HG03521 (cell line): ENCODE measurements around the gene ABCC1.
"Not testable (repeated sequence)": the region's sequence is repeated elsewhere in the genome, so short reads cannot be mapped to it uniquely, and the experiment has no call there.

Experiments
- ATAC-seq: cut with Tn5 transposase; IDR thresholded peaks from one replicate; pipeline ENCODE4 v1.9.1; 2021; ENCODE audit warnings: mild to moderate bottlenecking, moderate library complexity; ENCODE audit not compliant: unreplicated experiment

Gene ABCC1

DNA sequence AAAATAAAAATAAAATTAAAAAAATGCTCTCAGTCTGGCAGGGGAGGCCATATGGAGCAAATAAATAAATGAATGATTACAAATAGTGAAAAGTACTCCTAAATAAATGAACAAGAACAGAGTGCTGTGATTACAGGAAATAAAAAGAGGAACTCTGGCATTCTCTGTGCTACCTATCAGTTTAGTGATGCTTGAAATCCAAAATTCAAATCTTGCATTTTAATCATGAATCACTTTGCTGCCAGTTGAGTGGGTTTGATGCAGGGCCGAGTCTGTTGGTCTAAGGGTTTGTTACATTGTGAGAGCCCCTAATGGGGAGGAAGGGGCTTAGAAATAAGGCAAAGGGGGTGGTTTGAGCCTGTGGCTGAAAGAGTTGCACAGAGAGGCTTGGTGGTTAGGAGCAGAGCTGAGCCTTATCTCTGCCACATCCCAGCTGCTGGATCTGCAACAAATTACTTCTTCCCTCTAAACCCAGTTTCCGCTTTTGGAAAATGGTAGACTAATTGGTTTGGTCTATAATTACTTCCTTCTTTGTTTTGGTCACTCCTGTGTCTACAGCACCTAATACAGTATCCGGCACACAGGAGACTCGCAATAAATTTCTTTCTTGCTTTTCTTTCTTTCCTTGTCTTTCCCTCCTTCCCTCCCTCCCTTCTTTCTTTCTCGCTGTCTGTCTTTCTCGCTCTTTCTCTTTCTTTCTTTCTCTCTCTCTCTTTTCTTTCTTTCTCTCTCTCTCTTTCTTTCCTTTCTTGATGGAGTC lies 6.3 kb upstream of the ABCC1 start:
- no peak for ATAC-seq

DNA sequence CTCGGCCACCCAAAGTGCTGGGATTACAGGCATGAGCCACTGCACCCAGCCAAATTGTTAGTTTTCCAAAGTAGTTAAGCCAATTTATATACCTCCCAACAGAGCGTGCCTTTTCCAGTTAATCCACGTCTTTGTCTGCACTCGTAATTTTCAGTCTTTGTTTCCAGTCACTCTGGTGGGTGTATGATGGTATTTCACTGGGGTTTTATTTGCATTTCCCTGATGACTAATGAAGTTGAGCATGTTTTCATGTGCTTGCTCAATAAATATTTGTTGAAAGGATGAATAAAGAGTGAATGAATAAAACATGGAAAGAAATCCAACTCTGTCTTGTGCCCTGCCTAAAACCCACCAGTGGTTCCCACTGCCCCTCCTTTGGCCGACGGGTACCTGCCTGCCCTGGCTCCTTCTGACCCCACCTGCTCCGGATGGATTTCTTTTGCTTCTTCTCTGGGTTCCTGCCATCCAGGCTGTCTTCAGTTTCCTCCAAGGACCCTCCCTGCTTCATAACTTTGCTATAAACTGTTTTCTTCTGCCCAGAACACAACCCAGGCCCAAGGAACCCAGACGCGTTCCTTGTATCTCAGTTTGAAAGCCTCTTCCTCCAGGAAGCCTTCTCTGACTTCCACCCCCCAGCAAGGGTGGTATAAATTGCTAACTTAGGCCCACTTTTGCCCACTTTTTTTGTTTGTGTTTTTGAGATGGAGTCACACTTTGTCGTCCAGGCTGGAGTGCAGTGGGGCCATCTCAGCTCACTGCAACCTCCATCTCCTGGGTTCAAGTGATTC lies 3.0 kb upstream of the ABCC1 start:
- no peak for ATAC-seq

DNA sequence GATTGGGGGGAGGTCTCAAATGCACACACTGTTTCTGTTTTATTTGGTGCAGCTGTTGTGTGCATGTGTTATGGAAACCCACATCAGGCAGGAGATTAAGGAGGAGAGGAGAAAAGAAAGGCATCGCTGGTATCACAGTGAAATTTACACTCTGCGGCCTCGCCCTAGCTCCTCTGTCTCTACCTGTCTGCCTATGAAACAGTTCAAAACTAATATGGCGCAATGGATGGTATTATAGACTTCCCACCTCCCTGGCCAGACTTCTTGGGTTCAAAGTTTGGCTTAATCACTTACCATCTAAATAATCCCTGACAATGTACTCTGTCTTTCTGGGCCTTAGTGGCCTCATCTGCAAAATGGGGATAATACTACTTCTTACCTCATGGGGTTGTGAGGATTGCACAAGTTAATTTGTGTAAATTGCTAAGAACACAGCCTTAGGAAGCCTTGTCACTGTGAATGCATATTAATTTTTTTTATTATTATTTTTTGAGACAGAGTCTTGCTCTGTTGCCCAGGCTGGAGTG lies 1.4 kb upstream of the ABCC1 start:
- no peak for ATAC-seq

DNA sequence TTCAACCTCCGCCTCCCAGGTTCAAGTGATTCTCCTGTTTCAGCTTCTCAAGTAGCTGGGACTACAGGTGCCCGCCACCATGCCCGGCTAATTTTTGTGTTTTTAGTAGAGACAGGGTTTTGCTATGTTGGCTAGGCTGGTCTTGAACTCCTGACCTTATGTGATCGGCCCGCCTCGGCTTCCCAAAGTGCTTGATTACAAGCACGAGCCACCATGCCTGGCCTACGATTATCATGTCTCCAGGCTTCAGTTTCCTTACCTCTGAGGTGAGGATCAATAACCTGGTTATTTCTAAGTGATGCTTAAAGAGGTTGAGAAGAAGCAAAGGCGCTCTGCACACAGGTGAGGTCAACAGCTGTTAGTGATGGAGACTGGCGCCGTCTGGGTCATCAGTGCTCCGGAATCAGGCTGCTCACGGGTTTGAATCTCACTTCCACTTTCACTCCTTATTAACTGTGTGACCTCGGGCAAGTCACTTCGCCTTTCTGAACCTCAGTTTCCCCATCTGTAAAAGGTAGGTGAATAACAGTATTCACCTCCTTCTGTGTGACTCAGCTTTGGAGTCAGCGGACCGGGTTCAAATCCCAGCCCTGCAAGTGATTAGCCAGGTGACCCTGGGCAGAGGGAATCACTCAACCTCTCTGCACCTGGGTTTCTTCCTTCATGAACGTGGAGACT lies 745 bp upstream of the ABCC1 start:
- ATAC-seq: peak; percentile 35

GRCh38 chr16:15950161-15950854 lies 892 bp downstream of the ABCC1 start:
- no peak for ATAC-seq

GRCh38 chr16:15950869-15951268 lies 1.5 kb downstream of the ABCC1 start:
- no peak for ATAC-seq

GRCh38 chr16:15951852-15952251 lies 2.4 kb downstream of the ABCC1 start:
- ATAC-seq: no peak

DNA sequence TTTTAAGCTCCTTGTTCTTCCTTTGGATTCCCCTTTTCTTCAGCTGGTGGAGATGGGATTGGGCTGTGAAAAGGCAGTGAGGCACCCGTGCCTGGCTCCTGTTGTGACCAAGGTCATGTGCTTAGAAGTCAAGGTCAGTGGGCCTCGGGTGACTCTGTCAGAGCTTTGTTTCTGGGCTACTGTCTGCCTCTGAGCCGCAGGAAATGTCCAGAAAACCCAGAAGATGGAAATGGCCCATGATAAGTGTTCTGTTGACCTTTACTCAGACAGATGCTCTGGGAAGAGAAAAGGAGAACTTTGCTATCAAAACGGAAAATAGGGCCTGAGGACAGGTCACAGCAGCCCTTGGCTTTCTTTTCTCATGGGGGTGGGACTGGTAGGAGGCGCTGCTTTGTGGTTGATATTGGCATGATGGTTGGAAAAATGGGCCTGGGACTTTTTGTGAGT lies 2.9 kb downstream of the ABCC1 start:
- ATAC-seq: no peak

- no peak for ATAC-seq
These were observed 4.1 kb downstream of the ABCC1 start for GRCh38 chr16:15953477-15953876.

DNA sequence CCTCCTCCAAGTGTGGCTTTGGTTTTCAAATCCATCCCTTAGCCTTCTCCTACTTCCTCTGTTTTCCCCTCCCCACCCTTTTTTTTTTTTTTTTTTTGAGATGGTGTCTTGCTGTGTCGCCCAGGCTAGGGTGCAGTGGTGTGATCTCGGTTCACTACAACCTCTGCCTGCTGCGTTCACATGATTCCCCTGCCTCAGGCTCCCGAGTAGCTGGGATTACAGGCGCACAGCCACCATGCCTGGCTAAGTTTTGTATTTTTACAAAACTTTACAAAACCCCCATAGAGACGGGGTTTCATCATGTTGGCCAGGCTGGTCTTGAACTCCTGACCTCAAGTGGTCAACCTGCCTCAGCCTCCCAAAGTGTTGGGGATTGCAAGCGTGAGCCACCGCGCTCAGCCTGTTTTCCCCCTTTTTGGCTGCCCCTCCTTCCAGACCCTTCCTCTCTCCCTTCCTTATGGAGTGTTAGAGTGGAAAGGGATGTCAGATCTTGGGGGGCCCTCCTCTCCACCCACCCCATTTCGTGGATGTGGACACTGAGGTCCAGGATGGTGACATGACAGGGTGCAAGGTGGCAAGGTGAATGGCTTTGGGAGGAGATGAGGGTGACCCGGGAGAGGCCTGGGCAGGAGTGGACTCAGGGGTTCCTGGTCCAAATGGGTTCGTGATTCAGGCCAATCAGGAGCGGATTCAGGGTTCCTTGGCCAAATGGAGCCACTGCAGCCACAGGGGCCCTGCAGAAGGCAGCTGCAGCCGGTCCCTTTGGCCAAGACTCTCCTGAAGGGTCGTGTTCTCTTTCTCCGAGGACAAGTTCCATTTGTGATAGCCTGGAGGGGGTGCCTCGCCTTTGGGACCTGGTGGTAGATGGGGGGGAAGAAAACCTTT lies 4.8 kb downstream of the ABCC1 start:
- no peak for ATAC-seq

DNA sequence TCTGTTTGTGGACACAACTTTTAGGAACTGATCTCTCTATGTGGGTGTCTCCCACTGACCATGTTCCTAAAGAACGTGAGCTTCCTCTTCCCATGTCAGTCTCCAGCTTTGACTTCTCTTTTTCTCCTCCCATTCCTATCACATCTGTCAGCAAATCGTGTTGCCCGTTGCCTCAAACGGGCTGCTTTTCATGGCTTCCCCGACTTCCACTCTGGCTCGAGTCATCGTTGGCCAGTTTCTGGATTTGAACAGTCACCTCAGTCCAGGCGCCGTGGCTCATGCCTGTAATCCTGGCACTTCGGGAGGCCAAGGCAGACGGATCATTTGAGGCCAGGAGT lies 5.4 kb downstream of the ABCC1 start:
- ATAC-seq: no peak

DNA sequence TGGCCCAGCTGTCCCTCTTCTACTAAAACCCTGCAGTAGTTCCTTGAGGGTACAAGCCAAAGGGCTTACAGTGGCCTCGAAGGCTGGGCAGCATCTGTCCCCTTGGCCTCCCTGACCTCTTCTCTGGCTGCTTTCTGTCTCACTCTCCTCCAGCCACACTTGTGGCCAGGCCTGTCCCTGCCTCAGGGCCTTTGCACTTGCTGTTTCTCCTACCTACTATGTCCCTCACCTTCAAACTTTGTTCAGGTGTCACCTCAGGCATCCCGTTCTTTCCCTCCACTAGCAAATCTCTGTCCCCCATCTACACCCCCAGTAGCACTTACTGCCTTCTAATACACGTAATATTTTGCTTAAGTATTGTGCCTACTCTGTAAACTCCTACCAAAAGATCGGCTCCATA lies 6.0 kb downstream of the ABCC1 start:
- ATAC-seq: no peak

DNA sequence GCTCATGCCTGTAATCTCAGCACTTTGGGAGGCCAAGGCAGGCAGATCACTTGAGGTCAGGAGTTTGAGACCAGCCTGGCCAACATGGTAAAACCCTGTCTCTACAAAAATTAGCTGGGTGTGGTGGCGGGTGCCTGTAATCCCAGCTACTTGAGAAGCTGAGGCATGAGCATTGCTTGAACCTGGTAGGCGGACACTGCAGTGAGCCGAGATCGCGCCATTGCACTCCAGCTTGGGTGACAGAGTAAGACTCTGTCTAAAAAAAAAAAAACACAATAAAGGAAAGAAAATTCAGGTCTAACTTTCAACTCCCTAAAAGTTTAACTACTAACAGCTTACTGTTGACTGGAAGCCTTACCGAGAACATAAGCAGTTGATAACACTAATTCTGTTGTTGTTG lies 6.7 kb downstream of the ABCC1 start:
- not testable (repeated sequence) for ATAC-seq

GRCh38 chr16:15958703-15959348 lies 9.4 kb downstream of the ABCC1 start:
- no peak for ATAC-seq

GRCh38 chr16:15960124-15960971 lies 10.9 kb downstream of the ABCC1 start:
- no peak for ATAC-seq

- no peak for ATAC-seq
These were observed 11.7 kb downstream of the ABCC1 start for GRCh38 chr16:15961060-15961511.

- ATAC-seq: no peak
These were observed 12.2 kb downstream of the ABCC1 start for GRCh38 chr16:15961571-15962090.

DNA sequence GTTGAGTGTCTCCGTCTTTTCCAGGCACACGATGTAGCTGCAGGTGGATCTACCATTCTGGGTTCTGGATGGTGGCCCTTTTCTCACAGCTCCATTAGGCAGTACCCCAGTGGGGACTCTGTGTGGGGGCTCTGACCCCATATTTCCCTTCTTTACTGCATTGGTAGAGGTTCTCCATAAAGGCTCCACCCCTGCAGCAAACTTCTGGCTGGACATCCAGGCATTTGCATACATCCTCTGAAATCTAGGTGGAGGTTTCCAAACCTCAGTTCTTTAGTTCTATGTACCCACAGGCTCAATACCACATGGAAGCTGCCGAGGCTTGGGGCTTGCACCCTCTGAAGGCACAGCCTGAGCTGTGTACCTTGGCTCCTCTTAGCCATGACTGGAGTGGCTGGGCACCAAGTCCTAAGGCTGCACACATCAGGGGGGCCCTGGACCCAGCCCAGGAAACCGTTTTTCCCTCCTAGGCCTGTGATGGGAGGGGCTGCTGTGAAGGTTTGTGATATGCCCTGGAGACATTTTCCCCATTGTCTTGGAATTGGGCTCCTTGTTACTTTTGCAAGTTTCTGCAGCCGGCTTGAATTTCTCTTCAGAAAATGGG lies 14.0 kb downstream of the ABCC1 start:
- ATAC-seq: no peak
